ENCODE results near the gene RGL2. TPM values are rescaled to one million over a fixed set of nuclear protein-coding genes. Genes with fewer than 3 reads are reported as not detected.

RGL2 gene
- total RNA-seq, 1 experiment from 2014 or later: 37.3 TPM

DNA sequence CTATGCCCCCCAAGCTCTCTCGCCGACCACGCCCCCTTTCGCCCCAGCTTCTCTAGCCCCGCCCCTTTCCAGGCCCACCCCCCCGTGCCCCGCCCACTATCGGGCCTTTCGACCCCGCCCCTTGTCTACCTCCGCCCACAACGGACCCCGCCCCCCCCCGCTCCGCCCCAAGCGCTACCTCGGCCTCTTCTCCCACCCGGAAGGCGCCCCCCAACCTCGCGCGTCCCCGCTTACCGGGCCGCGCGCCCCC is 18.6 kb upstream of the RGL2 start:
- DNase-seq (ENCODE audit: low read depth): no peak

DNA sequence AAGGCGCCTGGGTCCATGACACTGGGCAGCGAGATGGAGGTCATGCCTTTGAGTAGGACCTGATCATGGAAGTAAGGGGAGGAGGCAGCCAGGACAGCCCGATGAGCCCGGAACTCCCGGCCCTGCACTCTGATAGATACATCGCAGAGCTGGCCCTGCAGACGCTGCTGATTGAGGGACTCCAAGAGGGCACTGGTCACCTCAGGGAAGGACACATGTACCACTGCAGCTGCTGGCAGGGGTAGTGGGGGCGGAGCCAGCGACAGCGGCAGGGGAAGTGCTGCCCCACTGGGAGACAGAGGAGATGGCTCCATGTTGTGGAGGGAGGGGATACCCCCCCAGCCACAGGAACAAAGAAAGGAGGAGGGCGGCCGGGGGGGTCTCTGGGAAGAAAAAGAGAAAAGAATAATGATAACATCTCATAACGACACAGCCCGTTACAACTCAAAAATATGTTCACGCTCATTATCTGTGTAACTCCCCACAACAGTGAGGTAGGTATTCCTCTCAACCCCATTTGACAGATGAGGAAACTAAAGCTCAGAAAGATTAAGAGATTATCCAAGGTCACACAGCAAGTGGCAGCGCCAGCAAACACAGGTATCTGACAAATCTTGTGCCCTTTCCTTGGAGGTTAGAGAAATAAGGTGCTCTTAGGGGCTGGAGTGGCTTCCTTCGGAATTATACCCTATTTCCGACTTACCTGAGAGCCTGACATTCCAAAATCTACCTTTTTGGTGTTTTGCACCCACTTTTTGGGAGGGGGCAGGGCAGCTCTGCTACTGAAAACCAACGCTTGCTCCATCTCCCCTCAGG is 18.1 kb upstream of the RGL2 start:
- no peak for DNase-seq (ENCODE audit: low read depth)

DNA sequence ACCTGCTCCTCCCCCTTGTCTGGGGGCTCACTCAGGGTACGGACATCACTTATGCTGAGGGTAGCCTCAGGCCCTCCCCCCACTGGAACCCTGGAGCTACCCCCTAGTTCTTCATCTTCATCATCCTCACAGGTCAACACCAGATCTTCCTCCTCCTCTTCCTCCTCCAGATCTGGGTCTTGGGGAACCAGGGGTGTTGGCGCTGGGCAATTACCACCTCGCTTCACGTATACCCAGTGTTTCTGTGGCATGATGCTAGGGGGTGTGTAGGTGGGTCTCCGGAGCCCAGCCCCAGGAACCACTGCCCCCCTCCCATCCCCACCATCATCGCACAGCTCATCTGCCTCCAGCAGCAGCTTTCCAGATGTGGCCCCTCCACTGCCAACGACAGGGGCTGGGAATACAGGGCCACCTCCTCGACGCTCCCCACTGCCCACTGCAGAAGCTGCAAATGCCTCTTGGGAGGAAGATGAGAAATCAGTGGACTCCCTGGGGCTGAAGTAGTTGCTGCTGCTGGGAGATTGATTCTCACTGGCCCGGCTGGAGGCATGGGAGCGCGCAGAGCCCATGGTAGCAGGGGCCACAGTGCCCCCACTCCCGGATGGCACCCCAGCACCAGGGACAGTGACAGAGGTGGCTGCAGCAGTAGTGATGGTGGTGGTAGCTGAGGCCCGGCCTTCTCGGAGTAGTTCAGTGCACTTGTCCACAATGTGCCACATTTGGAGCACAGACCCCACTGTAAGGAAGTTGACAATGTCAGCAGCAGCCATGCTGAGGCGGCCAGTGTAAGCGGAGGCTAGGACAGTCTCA is 17.3 kb upstream of the RGL2 start:
- DNase-seq (ENCODE audit: low read depth): no peak

DNA sequence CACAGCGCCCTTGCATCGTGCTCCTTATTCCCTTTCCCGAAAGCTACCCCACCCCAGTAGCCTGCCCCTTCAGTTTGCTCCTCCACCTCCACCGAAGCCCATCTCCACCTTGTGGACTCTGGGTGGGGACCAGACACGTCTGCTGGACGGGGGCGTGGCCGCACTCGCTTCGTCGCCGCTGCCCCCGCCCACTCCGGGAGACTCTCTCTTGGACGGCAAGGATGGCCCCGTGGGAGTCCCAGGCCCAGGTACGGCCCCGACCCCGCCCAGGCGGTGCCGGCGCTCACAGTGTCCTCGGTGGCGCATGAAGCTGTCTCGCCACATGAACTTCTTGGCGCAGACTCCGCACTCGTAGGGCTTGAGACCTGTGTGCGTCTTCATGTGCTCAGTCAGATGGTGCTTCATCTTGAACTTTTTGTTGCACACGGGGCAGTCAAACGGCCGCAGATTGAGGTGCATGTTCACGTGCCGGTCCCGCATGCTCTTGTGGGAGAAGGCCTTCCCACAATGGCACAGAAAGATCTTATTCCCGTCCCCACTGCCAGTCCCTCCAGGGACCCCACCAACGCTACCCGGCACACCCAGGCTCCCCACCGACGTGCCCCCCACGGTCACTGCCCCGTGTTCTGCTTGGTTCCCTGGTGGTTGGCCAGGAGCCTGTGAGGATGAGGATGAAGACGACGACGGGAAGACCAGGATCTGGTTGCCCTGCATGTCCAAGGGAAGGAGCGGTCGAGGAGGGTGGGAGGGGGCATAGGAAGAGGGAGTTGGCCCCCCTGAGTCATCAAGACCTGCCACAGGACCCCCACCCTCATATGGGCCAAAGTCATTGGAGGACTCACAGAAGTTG is 16.4 kb upstream of the RGL2 start:
- DNase-seq (ENCODE audit: low read depth): no peak

DNA sequence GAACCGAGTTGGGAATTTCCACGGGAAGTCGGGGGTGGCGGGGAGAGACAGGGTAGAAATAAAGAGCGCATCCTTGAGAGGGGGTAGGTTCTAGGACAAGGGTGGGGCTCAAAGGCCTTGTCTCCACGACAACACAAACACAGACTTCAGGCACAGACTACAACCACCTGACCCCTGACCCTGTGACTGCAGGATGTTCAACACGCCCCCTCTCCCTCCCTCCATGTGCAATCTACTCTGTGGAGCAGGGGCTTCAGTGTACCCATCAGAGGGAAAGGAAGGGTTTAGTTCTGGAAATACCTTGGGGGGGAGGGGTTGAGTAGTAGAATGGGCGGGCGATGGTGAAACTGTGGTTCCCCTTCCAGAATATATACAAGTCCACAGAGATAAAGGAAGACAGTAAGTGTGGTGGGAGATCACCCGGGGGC is 15.8 kb upstream of the RGL2 start:
- peak; percentile 74 for DNase-seq (ENCODE audit: low read depth)

DNA sequence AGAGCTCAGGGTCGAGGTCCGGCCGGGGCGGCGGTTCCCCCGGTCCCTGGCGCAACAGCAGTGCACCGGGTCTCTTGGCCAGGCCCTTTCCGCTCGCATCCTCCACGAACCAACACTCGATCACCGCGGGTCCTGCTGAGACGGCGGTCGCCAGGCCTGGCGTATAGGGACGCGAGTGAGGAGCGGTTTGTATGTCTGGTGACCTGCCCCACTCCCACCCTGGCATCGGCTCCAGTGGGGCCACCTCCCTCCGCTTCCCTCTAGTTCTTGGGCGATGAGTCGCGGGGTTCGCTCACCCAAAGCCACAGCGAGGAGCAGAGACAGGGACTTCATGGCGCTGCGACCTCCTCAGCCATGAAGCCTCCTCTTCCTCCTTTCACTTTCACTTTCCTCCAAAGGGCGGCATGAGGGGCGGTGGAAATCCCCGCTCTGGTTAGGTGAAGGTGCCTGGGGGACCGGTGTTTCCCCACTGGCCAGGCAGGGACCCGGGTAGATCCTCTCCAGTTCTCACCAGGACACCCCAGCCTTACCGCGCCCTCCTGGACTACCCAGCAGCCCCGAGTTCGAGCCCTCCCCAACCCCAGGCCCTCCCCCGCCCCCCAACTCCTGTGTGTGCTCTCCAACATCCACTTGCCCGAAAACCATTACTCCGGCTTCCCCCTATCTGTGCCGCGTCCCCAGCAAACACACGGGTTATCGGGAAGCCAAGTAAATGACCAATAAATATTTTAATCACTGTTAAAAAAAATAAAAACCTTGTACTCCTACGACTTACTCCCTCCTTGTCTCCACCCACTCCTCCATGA is 15.2 kb upstream of the RGL2 start, which contains the start of gene TAPBP:
Gene TAPBP, minus strand, starts transcription at position 370 of the 806 bp plus-strand sequence. Its CDS starts 37 bp downstream, at position 333.
- DNase-seq (ENCODE audit: low read depth): peak; percentile 62

DNA sequence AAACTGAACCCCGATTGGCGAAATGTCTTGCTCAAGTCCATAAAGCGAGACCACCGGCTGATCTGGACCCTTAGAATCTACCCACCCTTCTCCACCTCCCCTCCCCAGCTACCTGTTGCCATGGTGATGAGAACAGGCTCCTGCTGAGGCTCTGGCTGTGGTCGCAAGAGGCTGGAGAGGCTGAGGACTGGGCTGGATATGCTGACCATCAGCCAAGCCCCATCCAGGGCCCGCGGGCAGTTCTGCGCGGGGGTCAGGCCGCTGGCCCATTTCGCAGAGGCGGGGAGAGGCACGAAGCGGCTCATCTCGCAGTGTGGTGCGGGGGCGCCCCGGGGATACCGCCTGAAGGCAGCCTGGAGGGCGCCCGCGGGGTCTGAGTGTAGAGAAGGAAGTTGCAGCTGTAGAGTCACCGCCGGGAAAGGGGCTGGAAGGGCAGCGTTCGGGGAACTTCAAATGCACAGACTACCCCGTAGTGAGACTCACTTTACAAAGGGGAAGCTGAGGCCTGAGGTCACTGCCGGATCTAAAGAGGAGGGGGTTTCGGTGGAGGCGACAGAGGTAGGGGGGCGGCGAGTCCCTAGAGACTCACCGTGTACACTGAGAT is 14.5 kb upstream of the RGL2 start:
- peak; percentile 17 for DNase-seq (ENCODE audit: low read depth)

DNA sequence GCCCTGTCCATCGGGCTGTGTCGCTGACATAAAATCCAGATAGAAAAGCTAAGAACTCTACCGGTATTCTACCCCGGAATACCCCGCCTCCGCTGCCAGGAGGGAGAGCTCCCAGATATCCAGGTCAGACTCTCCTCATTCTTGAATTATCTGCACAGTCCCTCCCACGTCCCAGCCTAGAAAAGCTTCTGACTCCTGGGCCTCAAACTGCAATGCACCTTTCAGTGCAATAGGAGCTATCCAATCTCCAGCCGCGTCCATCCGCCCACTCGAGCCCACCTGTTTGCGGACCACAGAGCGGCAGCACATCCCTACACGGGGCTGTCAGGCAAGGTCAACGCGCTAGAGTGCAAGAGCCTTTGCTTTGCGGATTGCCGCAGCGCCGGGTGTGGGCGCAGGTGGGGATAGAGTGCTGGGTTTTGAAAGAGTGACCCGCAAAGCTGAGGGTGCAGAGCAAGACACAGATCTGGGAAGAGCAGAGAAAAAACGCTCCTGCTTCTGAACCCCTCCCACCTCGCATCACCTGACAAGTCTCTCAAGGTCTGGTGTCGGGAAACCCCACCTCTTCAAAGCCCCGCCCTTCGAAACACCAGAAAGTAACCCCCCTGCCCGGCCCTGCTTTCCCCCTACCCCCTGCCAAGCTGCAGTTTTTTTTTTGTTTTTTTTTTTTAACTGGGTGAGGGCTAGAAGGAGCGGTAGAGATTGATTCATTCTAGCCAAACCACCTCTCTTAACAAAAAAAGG is 13.8 kb upstream of the RGL2 start:
- peak; percentile 67 for DNase-seq (ENCODE audit: low read depth)

DNA sequence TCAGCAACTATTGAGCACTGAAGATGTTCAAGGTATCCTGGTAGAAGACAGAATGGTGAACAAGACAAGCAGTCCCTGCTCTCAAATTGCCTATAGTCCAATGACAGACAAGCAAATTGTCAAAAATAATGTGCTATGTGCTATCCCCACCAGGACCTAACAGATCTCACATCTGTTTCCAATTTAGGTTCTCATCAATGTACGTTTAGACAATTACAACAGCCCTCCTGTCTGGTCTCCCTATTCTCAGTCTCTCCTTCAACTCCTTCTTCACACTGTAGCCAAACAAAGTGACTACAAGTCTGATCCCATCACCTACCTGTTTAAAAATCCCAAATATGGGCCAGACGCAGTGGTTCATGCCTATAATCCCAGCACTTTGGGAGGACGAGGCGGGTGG is 7.6 kb upstream of the RGL2 start:
- no peak for DNase-seq (ENCODE audit: low read depth)

DNA sequence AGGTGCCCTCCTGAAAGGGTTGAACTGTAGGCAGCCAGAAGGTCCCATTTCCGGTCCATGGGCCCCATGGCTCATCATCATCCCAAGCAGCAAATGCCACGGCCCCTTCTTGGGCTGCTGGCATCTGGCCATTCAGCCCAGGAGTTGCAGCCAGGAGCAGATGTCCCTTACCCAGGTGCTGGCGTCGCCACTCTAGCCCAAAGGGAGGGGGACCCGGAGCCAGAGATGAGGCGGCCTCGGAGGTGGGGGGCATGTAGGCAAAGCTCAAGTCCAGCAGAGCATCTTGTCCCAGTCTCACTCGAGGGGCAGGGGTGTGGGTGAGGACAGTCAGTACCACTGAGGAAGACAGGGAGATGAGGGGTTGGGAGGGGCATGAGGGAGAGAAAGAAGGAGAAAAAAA is 6.3 kb upstream of the RGL2 start:
- no peak for DNase-seq (ENCODE audit: low read depth)

DNA sequence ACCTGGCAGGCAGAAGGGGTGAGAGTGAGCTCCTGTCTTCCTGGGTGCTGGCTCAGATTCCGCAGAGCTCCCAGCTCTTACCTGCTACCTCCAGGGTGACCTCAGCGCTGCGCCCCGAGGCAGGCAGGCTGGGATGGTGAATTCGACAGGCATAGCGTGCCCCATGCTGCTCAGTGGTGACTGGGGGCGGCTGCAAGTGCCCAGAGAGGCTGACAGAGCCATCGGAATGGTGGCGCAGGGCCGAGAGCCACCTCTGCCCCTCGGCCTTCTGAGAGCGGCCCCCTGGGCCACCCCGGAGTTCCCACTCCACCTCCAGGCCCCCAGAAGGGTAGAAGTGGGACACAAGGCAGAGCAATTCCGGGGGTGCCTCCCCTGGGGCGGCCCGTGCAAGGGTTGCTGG is 5.5 kb upstream of the RGL2 start:
- DNase-seq (ENCODE audit: low read depth): no peak

DNA sequence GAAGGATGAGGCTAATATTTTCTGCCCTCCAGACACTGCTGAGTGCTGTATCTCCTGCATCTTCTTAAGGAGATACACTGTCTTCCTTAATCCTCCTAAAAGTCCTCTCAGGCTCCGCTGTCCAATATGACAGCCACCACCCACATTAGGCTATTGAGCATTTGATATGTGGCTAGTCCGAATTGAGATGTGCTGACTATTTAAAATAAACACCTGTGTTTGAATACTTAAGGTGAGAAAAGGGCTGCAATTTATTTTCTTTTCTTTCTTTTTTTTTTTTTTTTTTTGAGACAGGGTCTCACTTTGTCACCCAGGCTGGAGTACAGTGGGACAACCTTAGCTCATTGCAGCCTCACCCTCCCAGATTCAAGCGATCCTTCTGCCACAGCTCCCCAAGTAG is 3.1 kb upstream of the RGL2 start:
- no peak for DNase-seq (ENCODE audit: low read depth)

DNA sequence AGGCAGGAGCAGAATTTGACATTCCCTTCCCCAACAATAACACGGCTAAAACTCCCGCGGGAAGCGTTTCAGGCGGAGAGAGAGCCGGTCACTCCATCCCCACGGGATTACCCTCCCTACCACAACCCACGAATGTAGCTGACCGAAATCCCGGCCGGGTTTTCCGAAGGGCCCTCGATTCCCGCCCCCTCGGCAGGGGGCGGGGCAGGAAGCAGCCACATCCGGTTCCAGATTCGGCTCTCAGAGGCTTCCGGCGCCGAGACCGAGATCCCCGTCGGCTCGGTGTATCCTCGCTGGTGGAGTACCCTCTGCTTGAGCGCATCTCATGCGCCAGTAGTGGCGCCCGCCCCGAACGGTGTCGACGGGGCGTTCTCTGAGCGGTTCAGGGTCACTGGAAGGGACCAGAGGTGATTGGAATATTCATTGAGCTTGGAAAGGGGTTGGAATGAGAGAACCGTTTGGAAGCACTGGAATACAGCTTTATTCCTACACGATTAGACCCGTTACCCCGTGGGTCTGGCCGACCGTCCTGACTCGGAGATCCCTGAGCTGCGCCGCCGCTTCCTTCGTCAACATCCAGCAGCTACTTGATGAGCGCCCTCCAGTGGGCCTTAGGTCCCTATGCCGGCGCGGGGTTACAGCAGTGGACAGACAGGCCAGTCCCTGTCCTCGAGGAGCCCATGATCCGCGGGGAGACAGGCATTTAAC is 649 bp upstream of the RGL2 start:
- DNase-seq (ENCODE audit: low read depth): peak; percentile 90

DNA sequence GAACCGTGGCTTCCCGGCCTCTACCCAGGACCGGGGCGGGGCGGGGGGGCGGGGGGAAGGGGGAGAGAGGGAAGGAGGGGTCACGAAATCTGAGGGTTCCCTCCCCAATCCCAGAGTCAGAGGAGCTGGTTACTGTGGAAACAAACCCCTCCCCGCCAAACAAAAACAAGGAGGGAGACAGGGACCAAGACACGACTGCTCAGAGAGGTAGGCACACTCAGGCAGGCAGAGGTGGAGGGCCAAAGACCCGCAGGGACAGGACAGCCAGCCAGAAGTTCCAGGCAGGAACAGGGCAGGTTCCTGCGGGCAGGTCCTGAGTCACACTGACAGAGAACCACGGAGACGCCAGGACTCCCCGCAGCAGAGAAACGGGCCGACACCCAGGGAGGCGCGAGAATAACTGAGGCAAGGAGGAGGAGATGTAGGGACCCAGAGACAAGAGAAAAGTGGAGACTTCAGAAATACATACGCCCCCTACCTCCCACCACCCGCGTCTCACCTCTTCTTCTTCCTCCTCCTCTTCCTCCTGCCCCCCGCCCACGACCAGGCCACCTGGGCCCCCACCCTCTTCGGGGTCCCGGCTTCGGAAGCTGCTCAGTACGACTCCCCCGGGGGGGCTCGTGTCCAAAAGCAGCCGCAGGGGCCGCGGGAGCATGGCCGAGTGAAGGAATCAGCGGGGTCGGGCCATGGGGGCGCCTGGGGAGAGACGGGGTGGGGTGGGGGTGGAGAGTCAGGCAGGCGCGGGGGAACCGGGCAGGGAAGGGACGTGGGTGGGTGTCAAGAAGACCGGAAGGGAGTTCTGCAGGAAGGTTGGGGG is 578 bp downstream of the RGL2 start:
- DNase-seq (ENCODE audit: low read depth): peak; percentile 85

DNA sequence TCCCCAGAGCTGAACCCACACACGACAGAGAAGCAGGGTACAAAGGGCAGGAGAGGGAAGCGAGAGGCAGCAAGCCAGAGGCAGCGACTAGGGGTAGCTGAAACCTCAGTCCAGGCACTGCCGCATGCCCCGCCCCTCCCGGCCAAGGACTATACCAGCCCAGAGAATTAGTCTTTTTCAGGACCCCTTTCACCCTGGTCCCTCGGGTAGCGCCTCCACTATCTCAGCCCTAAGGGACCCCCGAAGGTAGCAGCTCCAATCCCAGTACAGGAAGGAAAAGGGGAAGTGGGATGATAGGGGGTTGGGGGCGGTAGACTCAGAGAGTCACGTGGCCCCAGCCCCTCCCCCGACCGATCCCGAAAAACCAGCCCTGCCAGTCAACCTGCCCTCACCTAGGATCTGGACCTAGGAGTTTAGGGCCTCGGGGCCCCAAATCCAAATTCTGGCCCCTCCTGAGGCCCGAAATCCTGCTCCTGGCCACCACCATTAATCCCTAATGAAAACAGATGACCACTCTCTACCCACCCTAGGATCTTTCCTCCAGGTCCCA is 1.3 kb downstream of the RGL2 start:
- peak; percentile 51 for DNase-seq (ENCODE audit: low read depth)

DNA sequence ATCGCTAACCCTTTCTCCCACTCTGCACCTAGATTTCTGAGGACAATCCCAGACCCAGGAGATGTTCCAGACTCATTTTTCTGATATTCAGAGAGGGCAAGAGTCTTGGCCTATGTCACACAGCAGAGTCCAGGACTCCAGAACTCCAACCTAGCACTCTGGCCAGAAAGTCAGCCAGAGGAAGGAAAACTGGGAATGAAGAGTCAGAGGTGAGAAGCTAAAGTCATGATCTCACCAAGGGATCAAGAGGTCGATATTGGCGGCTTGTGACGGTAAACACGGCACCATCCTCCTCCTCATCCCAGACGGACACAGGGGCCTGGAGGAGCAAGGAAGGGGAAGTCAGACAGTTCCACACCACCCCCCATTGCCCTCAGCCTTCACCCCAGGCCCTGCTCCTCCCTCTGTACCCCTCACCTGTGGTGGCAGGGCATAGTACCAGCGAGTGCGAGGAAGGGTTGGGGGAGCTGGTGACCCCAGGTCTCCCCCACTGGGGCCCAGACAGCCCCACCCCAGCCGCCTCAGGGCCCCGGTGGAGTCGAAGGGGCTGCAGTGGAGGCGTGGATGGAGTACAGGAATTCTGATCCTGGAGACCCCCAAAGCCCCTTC is 1.8 kb downstream of the RGL2 start:
- DNase-seq (ENCODE audit: low read depth): no peak

DNA sequence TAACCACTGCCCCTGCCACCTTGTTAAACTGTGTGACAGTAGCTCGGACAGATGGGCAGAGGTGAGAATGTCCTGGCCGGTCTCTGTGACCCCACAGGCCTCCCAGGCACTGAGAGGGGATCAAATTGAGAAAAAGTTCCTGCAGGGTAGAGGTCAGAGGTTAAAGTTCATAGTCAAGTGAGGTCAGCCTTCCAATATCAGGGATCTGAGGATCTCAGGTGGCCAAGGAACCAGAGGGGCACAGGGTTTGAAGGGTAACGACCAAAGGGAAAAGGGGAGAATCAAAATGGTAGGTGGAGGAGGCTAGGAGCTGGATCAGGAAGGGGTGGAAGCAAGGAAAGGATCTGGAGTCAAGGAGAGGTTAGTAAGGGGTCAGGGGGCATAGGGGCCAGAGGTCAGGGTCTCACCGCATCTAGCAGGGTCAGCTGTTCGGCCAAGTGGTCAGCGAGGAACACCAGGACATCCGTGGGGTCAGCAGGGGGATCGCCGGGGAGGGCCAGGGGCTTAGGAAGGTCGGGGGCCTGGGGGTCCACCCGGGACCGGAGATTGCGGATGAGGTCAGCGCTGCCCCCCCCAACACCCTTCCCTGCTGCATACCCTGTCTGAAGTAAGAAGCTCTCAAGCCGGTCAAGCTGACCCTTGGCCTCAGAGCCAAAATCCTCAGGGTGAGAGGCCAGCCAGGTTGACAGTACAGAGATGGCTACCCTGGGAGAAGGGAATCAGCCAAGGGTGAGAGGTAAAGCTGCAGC is 2.9 kb downstream of the RGL2 start:
- no peak for DNase-seq (ENCODE audit: low read depth)

All from HT1080 (cell line).